ENCODE results near the gene PRKCD.

Gene PRKCD

GRCh38 chr3:53232641-53233377 is 71.8 kb downstream of the PRKCD start:
- TF ChIP-seq CTCF (IDR thresholded peaks at IDR 0.05; ENCODE audit: control insufficient read depth, insufficient read depth, low read depth, low read length, missing control alignments): no peak
- no peak overlapping the region for H3K4me3 ChIP-seq (ENCODE audit: control insufficient read depth, low read depth, low read length)
- no peak for DNase-seq (ENCODE audit: low read depth)

DNA sequence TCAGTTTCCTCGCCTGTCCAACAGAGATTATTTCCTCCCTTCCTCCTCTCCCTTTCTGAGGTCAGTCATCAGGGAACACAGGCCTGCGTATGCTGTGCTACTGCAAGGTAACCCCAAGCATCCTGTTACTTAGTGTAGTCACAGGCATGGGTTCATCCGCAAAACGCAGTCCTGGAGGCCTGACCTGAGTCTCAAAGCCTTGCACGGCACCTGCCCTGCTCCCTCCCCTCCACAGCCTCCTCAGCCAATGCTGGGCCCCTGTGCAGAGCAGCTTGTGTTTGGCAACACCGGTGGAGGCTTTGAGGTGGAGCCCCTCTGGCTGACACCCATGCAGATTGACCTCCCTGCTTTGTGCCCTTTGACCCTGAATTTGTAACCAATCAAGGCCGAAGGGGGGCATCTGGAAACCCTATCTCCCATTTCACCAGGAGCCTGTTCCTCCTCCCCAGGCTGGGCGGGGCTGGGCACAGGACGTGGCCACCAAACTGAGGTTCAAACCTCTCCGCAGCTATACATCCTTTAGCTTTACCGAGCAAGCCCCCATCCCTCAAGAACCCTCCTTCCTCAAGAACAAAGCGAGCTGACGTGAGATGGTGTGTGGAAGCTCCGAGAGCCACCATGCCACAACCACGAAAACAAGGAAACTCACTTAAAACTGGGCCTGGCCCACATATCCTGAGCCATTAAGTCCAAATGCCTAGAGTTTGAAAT is 73.3 kb downstream of the PRKCD start:
- no peak for TF ChIP-seq CTCF (IDR thresholded peaks at IDR 0.05; ENCODE audit: control insufficient read depth, insufficient read depth, low read depth, low read length, missing control alignments)
- no peak for DNase-seq (ENCODE audit: low read depth)
- H3K4me3 ChIP-seq (ENCODE audit: control insufficient read depth, low read depth, low read length): no peak overlapping the region

GRCh38 chr3:53234841-53235232 is 73.8 kb downstream of the PRKCD start:
- DNase-seq (ENCODE audit: low read depth): no peak
- no peak overlapping the region for H3K4me3 ChIP-seq (ENCODE audit: control insufficient read depth, low read depth, low read length)
- TF ChIP-seq CTCF (IDR thresholded peaks at IDR 0.05; ENCODE audit: control insufficient read depth, insufficient read depth, low read depth, low read length, missing control alignments): no peak

DNA sequence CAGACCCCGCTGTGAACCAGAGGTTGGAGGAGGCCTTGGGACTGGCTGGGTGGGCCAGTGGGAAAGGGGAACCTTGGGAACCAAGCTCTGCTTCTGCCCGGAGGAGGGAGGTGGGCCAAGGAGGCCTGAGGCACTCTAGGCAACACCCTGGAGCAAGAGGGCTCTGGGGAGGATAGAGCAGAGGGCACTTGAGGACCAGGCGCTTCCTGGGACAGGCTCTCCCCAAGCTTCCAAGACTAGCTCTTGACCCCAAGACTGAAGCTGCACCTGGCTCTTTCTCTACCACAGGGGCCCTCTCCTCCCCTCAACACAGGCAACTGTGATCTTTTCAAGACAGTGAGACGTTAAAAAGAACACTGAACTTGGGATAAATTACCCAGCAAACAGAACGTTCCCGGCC is 74.5 kb downstream of the PRKCD start:
- DNase-seq (ENCODE audit: low read depth): no peak
- no peak overlapping the region for H3K4me3 ChIP-seq (ENCODE audit: control insufficient read depth, low read depth, low read length)
- no peak for TF ChIP-seq CTCF (IDR thresholded peaks at IDR 0.05; ENCODE audit: control insufficient read depth, insufficient read depth, low read depth, low read length, missing control alignments)

GRCh38 chr3:53236112-53236841 is 75.3 kb downstream of the PRKCD start:
- no peak overlapping the region for H3K4me3 ChIP-seq (ENCODE audit: control insufficient read depth, low read depth, low read length)
- DNase-seq (ENCODE audit: low read depth): peak; percentile 74
- TF ChIP-seq CTCF (IDR thresholded peaks at IDR 0.05; ENCODE audit: control insufficient read depth, insufficient read depth, low read depth, low read length, missing control alignments): no peak

- peak; percentile 90 for DNase-seq (ENCODE audit: low read depth)
- H3K4me3 ChIP-seq (ENCODE audit: control insufficient read depth, low read depth, low read length): no peak overlapping the region
- TF ChIP-seq CTCF (IDR thresholded peaks at IDR 0.05; ENCODE audit: control insufficient read depth, insufficient read depth, low read depth, low read length, missing control alignments): no peak
Measured at GRCh38 chr3:53238051-53238850, 77.2 kb downstream of the PRKCD start.
